Body of pancreas (tissue), 4 donors: Measurements from ENCODE around the gene PELI3.

Source experiments
- POLR2A ChIP-seq, 3 donors: fragments of 450-650 bp; IDR thresholded peaks; one replicate each; pipeline ENCODE4 v1.6.1; 2016; ENCODE audit warnings: antibody characterized with exemption in 3 of 3, mild to moderate bottlenecking in 2 of 3
- TF ChIP-seq, protein P1 (sequence below), 7 experiments: fragments of 450-650 bp in 4 of 7; fragments of 200-600 bp in 3 of 7; sonication (generic) in 3 of 7; IDR thresholded peaks; one replicate each; pipeline ENCODE4 v1.5.1; 2016 to 2019; ENCODE audit warnings: antibody characterized with exemption in 7 of 7

DNA sequence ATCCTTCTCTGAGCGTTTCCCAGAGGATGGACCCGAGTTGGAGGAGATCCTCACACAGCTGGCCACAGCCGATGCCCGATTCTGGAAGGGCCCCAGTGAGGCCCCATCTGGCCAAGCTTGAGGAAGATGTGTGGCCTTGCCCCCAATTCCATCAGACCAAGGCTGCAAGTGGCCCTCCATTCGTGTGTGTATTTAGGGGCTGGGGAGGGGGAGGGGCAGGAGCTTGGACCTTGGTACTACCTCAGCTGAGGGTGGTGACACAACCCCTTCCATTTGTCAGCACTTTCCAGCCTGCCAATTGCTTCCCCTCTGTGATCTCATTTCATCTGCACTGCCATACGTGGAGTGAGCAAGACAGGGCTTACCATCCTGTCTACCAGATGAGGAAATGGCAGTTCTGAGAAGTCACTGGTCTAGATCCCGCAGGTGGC, 42.4 kb downstream of the PELI3 start:
- TF ChIP-seq, protein P1, sequence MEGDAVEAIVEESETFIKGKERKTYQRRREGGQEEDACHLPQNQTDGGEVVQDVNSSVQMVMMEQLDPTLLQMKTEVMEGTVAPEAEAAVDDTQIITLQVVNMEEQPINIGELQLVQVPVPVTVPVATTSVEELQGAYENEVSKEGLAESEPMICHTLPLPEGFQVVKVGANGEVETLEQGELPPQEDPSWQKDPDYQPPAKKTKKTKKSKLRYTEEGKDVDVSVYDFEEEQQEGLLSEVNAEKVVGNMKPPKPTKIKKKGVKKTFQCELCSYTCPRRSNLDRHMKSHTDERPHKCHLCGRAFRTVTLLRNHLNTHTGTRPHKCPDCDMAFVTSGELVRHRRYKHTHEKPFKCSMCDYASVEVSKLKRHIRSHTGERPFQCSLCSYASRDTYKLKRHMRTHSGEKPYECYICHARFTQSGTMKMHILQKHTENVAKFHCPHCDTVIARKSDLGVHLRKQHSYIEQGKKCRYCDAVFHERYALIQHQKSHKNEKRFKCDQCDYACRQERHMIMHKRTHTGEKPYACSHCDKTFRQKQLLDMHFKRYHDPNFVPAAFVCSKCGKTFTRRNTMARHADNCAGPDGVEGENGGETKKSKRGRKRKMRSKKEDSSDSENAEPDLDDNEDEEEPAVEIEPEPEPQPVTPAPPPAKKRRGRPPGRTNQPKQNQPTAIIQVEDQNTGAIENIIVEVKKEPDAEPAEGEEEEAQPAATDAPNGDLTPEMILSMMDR (IDR thresholded peaks at IDR 0.05): no peak
- TF ChIP-seq POLR2A (IDR thresholded peaks at IDR 0.05): no peak
